Measurements from ENCODE around the gene ENTREP1.

Gene ENTREP1

DNA sequence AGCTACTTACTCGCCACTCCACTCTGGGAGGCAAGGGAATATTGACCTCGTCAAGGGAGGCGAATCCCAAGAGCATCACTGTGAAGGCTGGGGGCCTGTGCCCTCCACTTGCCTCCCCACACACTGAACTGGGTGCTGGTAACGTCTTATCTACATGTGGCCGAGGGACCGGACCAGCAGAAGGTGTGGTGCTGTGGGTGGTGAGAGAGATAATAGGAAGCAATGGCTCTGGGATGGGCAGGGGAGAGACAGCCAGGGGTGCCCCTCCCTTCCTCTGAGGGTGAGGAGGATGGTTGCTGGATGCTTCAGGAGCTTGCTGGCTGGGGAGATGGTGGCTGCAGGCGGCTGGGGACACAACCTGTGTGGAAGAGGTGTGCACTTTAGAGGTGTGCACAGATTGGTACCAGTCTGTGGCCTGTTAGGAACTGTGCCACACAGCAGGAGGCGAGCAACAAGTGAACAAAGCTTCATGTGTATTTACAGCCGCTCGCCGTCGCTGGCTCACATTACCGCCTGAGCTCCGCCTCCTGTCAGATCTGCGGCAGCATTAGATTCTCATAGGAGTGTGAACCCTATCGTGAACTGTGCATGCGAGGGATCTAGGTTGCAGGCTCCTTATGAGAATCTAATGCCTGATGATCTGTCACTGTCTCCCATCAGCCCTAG is 100.3 kb downstream of the ENTREP1 start:
- no peak for DNase-seq (ENCODE audit: low read depth in 1 of 2, low spot score in 1 of 2)
- no peak for TF ChIP-seq POLR2AphosphoS5 (IDR thresholded peaks at IDR 0.05; ENCODE audit: low read depth)
- no peak for TF ChIP-seq GABPA (IDR thresholded peaks at IDR 0.05; ENCODE audit: low read depth)
- TF ChIP-seq, protein P1, sequence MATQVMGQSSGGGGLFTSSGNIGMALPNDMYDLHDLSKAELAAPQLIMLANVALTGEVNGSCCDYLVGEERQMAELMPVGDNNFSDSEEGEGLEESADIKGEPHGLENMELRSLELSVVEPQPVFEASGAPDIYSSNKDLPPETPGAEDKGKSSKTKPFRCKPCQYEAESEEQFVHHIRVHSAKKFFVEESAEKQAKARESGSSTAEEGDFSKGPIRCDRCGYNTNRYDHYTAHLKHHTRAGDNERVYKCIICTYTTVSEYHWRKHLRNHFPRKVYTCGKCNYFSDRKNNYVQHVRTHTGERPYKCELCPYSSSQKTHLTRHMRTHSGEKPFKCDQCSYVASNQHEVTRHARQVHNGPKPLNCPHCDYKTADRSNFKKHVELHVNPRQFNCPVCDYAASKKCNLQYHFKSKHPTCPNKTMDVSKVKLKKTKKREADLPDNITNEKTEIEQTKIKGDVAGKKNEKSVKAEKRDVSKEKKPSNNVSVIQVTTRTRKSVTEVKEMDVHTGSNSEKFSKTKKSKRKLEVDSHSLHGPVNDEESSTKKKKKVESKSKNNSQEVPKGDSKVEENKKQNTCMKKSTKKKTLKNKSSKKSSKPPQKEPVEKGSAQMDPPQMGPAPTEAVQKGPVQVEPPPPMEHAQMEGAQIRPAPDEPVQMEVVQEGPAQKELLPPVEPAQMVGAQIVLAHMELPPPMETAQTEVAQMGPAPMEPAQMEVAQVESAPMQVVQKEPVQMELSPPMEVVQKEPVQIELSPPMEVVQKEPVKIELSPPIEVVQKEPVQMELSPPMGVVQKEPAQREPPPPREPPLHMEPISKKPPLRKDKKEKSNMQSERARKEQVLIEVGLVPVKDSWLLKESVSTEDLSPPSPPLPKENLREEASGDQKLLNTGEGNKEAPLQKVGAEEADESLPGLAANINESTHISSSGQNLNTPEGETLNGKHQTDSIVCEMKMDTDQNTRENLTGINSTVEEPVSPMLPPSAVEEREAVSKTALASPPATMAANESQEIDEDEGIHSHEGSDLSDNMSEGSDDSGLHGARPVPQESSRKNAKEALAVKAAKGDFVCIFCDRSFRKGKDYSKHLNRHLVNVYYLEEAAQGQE (IDR thresholded peaks at IDR 0.05; ENCODE audit: insufficient replicate concordance, low read depth): no peak
- TF ChIP-seq, protein P2, sequence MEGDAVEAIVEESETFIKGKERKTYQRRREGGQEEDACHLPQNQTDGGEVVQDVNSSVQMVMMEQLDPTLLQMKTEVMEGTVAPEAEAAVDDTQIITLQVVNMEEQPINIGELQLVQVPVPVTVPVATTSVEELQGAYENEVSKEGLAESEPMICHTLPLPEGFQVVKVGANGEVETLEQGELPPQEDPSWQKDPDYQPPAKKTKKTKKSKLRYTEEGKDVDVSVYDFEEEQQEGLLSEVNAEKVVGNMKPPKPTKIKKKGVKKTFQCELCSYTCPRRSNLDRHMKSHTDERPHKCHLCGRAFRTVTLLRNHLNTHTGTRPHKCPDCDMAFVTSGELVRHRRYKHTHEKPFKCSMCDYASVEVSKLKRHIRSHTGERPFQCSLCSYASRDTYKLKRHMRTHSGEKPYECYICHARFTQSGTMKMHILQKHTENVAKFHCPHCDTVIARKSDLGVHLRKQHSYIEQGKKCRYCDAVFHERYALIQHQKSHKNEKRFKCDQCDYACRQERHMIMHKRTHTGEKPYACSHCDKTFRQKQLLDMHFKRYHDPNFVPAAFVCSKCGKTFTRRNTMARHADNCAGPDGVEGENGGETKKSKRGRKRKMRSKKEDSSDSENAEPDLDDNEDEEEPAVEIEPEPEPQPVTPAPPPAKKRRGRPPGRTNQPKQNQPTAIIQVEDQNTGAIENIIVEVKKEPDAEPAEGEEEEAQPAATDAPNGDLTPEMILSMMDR (IDR thresholded peaks at IDR 0.05; ENCODE audit: insufficient read depth, low read length): no peak
- TF ChIP-seq SPI1 (IDR thresholded peaks at IDR 0.05; ENCODE audit: borderline replicate concordance, low read depth): no peak

GRCh38 chr9:69427286-69427685 is 102.3 kb downstream of the ENTREP1 start:
- no peak for TF ChIP-seq POLR2AphosphoS5 (IDR thresholded peaks at IDR 0.05; ENCODE audit: low read depth)
- TF ChIP-seq, protein P1 (IDR thresholded peaks at IDR 0.05; ENCODE audit: insufficient replicate concordance, low read depth): no peak
- H3K4me3 ChIP-seq (replicated peaks; ENCODE audit: insufficient read depth, low read length): no peak overlapping the region
- no peak for DNase-seq (ENCODE audit: low read depth in 1 of 2, low spot score in 1 of 2)

More for the DNA sequence above, 100.3 kb downstream of the ENTREP1 start:
- no peak overlapping the region for H3K27ac ChIP-seq (replicated peaks)
- peaks cover 2% of the 10 kb centered on the region for H3K27me3 ChIP-seq (ENCODE audit: insufficient read depth, poor library complexity, severe bottlenecking)
- H3K4me3 ChIP-seq (replicated peaks; ENCODE audit: insufficient read depth, low read length): no peak overlapping the region

DNA sequence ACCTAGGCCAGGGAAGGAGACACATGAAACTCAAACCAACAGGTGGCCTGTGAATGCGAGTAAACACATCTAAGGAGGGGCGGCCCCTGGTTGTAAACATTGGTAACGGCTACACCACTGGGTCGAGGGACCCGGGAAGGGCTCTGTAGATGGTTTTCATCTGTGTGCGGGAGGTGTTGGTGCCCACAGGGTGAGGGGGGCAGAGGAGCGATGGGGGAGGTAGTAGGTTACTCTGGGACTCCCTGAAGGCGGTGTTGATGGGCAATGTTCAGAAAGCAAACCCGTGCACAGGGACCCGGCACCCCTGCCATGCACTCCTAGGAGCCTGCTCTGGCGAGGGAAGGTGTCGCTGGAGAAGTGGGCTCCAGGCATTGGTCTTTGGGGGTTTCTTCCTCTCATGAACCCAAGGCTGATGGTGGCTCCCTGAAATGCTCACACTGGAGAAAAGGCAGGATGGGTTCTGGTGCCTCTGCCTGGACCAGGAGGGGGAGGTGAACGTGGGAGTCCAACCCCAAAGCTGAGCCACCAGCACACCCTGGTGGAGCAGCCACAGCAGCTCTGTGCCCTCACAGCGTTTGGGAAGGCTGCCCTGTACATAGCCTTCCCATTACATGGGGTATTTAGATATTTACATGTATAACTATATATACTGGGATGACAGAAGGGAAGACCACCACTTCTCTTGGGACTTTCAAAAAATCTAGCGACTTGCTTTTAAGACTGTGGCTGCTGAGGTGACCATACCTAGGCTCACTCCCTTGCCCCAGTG is 103.2 kb downstream of the ENTREP1 start:
- H3K27ac ChIP-seq (replicated peaks): no peak overlapping the region
- no peak for TF ChIP-seq GABPA (IDR thresholded peaks at IDR 0.05; ENCODE audit: low read depth)
- TF ChIP-seq POLR2AphosphoS5 (IDR thresholded peaks at IDR 0.05; ENCODE audit: low read depth): no peak
- TF ChIP-seq, protein P1 (IDR thresholded peaks at IDR 0.05; ENCODE audit: insufficient replicate concordance, low read depth): no peak
- TF ChIP-seq, protein P2 (IDR thresholded peaks at IDR 0.05; ENCODE audit: insufficient read depth, low read length): no peak
- no peak for TF ChIP-seq SPI1 (IDR thresholded peaks at IDR 0.05; ENCODE audit: borderline replicate concordance, low read depth)
- no peaks in the 10 kb centered on the region for H3K27me3 ChIP-seq (ENCODE audit: insufficient read depth, poor library complexity, severe bottlenecking)
- H3K4me3 ChIP-seq (replicated peaks; ENCODE audit: insufficient read depth, low read length): no peak overlapping the region
- no peak for DNase-seq (ENCODE audit: low read depth in 1 of 2, low spot score in 1 of 2)

More at GRCh38 chr9:69427286-69427685, 102.3 kb downstream of the ENTREP1 start:
- no peak overlapping the region for H3K27ac ChIP-seq (replicated peaks)
- H3K27me3 ChIP-seq (ENCODE audit: insufficient read depth, poor library complexity, severe bottlenecking): peaks cover 2% of the 10 kb centered on the region

Measured in HL-60 (cell line).